ENCODE data around the gene CSNK1G1.

DNA sequence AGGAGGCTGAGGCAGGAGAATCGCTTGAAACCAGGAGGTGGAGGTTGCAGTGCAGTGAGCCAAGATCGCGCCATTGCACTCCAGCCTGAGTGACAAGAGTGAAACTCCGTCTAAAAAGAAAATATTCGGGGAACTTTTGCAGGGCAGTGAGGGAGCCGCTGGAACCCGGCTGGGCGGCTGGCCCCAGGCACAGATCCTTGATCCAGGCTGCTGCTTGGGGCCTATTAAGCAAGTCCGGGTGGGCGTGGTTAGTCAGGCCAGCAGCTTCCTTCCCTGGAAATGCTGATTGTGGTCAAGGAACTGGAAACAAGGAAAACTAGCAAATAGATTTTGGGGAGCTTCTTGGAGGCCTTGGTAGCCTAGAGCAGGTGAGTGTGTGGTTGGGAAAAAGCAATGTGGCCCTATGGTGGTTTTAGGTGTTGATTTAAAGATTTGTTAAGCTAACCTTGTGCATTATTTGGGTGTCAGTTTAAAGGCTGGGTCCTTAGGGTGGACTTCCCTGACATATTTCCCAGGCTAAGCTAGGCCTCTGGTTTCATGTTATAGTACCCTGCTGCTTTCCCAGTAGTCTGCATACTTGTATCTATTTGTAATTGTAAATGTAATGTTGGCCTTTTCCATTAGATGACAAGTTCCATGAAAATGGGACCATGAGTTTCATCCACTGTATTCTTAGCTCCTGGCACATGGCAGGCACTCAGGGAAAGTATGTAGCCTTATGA, 222.2 kb downstream of the CSNK1G1 start:
- TF ChIP-seq, protein P1, sequence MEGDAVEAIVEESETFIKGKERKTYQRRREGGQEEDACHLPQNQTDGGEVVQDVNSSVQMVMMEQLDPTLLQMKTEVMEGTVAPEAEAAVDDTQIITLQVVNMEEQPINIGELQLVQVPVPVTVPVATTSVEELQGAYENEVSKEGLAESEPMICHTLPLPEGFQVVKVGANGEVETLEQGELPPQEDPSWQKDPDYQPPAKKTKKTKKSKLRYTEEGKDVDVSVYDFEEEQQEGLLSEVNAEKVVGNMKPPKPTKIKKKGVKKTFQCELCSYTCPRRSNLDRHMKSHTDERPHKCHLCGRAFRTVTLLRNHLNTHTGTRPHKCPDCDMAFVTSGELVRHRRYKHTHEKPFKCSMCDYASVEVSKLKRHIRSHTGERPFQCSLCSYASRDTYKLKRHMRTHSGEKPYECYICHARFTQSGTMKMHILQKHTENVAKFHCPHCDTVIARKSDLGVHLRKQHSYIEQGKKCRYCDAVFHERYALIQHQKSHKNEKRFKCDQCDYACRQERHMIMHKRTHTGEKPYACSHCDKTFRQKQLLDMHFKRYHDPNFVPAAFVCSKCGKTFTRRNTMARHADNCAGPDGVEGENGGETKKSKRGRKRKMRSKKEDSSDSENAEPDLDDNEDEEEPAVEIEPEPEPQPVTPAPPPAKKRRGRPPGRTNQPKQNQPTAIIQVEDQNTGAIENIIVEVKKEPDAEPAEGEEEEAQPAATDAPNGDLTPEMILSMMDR (conservative IDR thresholded peaks at IDR 0.05; ENCODE audit: low read depth, low read length): no peak
- TF ChIP-seq EZH2 (IDR thresholded peaks at IDR 0.05; ENCODE audit: borderline replicate concordance, low read depth, low read length, poor library complexity, severe bottlenecking): no peak
